Glomerular visceral epithelial cell (primary cell): ENCODE data around the gene KRTAP10-1.
"Not testable (repeated sequence)": the region's sequence is repeated elsewhere in the genome, so short reads cannot be mapped to it uniquely, and the experiment has no call there.

Experiments used
- DNase-seq: peaks from one replicate; pipeline ENCODE4 v3.0.0-alpha.2; 2016; ENCODE audit errors: extremely low spot score

Gene KRTAP10-1

GRCh38 chr21:44539991-44540666 lies at the start of gene KRTAP10-1:
KRTAP10-1 (minus strand) TSS chr21:44540195; CDS start chr21:44540150, 45 bp downstream.
- no peak for DNase-seq

DNA sequence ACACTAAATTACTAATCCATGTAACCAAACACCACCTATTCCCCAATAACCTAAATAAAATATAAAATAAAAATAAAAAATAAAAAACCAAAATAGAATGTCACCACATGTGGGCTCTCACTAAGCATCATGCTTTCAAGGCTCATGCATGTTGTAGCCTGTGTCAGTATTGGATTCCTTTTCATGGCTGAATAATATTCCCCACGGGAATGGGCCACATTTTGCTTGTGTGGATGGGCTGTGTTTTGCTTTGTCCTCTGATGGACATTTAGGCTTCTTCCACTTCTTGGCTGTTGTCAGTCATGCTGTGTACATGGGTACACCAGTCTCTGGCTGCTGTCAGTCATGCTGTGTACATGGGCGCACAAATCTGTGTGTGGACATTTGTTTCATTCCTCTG lies 49.1 kb upstream of the KRTAP10-1 start:
- no peak for DNase-seq

DNA sequence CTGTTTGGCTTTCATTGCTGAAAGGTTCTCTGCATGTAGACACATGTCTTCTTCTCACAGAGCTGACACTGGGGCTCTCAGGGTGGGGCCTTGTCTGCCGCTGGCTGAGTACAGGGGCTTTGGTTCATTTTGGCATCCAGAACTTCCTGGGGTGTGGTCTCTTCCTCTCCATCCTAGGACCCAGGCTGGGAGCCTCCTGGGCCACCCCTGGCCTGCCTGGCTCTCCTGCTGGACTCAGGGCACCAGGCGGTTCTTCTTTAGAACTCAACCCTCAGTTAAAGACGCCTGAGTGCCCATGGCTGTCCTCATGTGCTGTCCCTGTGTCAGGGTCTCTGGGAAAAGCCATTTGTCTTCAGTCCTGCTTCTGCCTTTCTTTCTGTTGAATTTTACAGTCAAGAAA lies 45.9 kb upstream of the KRTAP10-1 start:
- no peak for DNase-seq

GRCh38 chr21:44583800-44584147 lies 43.8 kb upstream of the KRTAP10-1 start:
- no peak for DNase-seq

DNA sequence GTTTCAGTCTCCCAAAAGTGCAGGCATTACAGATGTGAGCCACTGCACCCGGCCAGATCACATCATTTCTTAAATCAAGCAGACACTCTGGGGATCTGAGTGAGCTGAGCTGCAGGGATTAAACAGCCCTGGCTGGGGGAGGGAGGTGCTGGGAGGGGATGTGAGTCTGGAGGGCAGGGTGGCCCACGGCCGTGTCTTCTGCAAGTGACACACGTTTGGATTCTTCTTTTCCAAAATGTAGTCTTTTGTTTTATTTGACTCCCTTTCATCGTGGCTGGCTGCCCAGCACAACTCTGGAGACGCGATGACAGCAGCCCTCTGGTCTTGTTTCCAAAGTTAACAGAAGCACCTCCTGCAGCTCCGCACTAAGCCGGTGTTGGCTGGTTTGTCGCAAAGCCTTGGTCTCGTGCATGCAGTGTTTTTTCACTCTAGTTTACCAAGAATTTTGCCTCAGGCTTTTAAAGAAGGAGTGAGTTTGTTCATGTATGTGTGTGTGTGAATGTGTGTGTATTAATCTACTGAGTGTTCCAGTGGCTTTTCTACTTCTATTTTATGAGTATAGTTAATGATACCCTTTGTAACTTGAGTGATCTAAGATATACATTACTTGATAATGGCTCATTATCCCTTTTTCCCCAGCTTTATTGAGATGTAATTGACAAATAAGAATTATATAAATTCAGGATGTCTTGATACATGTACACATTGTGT lies 43.2 kb upstream of the KRTAP10-1 start:
- no peak for DNase-seq

DNA sequence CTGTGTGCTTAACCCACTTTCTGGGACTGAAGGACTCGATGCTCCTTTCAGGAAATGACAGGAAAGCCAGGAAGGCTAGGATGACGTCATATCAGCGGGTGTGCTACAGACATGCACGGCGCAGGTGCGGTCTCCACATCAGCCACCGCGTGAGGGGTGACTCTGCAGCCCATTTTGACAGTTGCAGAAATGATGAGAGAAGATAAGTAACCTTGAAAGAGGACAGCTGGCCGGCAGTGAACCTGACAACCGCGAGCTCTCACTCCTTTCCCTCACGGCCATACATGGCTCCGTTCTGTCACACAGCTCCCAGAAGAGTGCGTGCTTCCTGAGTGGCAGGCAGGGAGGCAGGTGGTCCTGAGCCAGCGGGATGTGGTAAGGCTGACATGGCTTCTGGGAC lies 42.1 kb upstream of the KRTAP10-1 start:
- DNase-seq, result no peak

GRCh38 chr21:44581158-44581557 lies 41.2 kb upstream of the KRTAP10-1 start:
- DNase-seq, result no peak

- not testable (repeated sequence) for DNase-seq
Measured at GRCh38 chr21:44580231-44580821, 40.3 kb upstream of the KRTAP10-1 start, which contains the start of gene KRTAP10-5. KRTAP10-5 (minus strand) TSS chr21:44580604; CDS start chr21:44580578, 26 bp downstream.

DNA sequence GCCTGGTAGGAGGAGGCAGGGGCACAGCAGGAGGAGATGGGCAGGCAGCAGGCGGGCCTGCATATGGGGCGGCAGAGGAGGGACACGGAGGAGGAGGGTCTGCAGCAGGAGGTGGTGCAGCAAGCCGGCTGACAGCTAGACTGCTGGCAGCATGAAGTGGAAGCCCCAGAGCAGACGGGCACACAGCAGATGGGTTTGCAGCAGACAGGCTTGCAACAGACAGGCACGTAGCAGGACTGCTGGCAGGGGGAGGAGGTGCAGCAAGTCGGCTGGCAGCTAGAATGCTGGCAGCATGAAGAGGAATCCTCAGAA lies 39.8 kb upstream of the KRTAP10-1 start:
- DNase-seq, result no peak

DNA sequence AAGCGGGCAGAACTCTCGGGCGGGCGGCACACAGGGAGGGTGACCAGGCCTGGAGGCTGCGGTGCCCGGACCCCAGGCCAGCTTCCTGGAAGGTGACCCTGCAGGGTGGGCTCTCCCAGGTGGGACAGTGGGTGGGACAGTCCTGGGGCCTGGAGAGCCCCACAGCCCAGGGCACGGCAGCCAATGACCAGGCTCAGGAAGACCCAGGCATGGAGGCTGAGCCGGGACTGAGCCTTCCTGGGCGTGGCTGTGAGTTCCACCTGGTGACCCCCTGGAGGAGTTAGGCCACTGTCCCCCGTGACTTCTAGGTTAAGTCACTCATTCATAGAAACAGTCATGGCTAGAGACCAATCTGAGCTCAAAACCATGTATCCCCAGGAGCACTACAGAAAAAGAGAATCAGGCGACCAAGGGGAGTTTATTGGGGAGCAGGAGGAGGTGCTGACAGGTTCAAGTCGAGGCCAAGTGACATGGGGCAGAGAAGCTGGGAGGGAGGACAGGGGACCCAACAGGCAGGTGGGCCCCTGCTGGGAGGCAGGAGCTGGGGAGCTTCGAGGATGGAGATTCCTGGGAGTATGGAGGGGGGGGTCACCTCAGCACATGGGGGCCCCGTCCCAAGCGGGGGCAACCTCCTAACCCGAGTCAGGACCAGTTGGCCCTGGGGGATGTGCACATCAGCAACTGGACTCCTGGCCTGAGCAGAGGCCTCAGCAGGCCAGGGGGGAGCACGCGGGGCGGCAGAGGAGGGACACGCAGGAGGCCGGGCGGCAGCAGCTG lies 39.2 kb upstream of the KRTAP10-1 start:
- DNase-seq, result no peak

DNA sequence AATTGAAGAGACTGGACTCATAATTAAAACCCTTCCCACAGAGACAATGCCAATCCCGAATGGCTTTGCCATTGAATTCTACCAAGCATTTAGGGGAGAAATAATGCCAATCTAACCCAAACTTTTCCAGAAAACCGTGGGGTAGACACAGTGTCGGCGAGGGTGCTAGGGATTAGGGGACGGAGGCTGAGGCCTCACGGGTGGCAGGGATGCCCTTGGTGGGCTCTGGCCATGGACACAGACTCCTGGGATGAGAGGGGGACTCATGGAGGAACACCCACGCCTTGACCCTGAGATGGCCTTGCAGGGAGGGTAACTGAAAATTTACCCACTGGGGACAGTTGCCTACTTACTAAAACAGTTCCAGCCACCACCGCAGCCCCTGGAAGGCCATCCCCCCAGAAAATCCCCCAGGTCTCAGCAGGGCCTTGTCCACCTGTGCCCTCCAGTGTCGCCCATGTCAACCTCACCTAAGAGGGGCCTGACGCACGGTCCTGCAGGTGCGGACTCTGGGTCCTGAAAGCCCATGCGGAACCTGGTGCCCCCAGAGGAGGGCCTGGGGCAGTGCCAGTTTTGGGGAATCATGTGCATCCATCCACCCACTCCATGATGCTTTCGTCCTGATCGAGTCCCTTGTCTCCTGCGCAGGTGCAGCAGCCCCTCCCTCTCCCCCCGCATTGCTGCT lies 38.5 kb upstream of the KRTAP10-1 start:
- DNase-seq, result no peak

- no peak for DNase-seq
Measured at GRCh38 chr21:44576025-44576420, 36.0 kb upstream of the KRTAP10-1 start.

DNA sequence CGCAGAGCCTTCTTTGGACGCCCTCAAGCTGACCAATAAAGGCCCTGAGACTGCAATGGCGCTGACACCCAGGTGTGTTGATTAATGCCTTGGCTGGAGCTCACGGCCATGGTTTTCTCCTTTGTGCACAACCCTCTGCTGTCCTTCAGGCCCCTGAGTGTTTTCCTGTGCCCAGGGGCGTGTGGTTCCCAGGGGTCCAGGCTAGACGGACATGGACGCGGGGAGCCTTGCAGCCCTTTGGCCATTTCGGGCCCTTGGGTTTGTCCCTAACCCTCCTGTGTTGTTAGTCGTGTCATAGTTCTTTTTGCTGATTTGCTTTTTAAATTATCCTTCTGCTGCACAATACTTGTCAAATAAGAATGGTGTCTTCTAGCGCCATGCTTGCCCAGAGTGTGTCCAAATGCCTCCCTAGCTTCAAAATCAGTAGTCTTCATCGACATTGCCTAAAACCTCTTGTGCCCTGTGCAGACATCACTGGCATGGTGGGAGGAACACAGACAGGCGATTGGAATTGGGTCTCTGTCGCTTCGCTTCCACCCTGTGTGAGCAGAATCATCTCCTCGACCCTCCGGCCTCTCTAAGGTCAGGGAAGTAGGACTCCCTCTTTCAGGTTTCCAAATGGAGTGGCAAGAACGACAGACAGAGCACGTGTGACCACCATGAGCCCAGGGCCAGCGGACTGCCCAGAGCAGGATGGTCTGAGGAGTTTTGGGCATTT lies 35.5 kb upstream of the KRTAP10-1 start:
- no peak for DNase-seq

GRCh38 chr21:44574457-44575306 lies 34.7 kb upstream of the KRTAP10-1 start:
- no peak for DNase-seq

GRCh38 chr21:44573630-44574456 lies 33.8 kb upstream of the KRTAP10-1 start, which contains the start of gene KRTAP10-4:
KRTAP10-4 (plus strand) TSS chr21:44573729; CDS start chr21:44573759, 30 bp downstream.
- DNase-seq, result not testable (repeated sequence)

GRCh38 chr21:44572959-44573583 lies 33.1 kb upstream of the KRTAP10-1 start:
- DNase-seq, result no peak

- DNase-seq, result no peak
Measured at GRCh38 chr21:44571844-44572782, 32.1 kb upstream of the KRTAP10-1 start.

GRCh38 chr21:44571296-44571695 lies 31.3 kb upstream of the KRTAP10-1 start:
- DNase-seq, result no peak
